GM12892 (cell line): ENCODE measurements around the gene SLC1A3.

Source experiments
- POLR2A ChIP-seq: IDR thresholded peaks from 2 replicates; pipeline ENCODE4 v1.6.1; 2011; ENCODE audit warnings: low read depth, low read length, control low read depth
- POLR2AphosphoS5 ChIP-seq: IDR thresholded peaks from 2 replicates; pipeline ENCODE4 v1.6.1; 2011; ENCODE audit warnings: low read depth, low read length, control low read depth
- TAF1 ChIP-seq: IDR thresholded peaks from 2 replicates; pipeline ENCODE4 v1.6.1; 2011; ENCODE audit warnings: low read depth, mild to moderate bottlenecking, control low read depth, low read length, borderline replicate concordance

GRCh38 chr5:36659411-36659810 is 53.0 kb downstream of the SLC1A3 start:
- no peak for TF ChIP-seq POLR2A
- TF ChIP-seq TAF1 = no peak
- no peak for TF ChIP-seq POLR2AphosphoS5
